ENCODE data around the gene GSTM2. TPM values are rescaled to one million over a fixed set of nuclear protein-coding genes. Genes with fewer than 3 reads are reported as not detected.
A peak's percentile ranks its signal among the peaks of the same experiment; 100 is the strongest.
"Not testable (repeated sequence)": the region's sequence is repeated elsewhere in the genome, so short reads cannot be mapped to it uniquely, and the experiment has no call there.

Gene GSTM2
- total RNA-seq, 1 donor from 2014 or later: 35.7 TPM

DNA sequence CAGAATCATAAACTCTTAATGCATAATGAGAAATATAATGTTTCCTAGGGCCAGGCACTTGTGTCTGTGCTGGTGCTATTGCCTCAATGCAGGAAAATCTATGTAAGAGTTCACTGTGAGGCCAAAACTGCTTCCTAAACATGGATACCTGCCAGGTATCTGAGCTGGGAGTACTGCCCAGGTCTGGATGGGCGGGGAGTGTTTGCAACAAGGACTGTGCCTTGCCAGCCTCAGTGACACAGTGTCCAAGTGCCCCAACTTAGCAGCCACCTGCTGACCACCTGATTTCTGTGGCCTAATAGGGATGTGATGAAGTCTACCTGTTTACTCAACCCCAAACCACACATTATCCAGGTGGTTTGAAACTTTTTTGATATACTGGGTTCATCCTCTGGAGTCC is 17.5 kb downstream of the GSTM2 start:
- H3K27me3 ChIP-seq (ENCODE audit: low read depth); H3K9me3 ChIP-seq; H3K4me1 ChIP-seq; DNase-seq; H3K4me3 ChIP-seq; H3K36me3 ChIP-seq; intact Hi-C loops (cut with DNase I); H3K27ac ChIP-seq: not testable (repeated sequence)
- ATAC-seq: peak in 1 of 2 donors; percentile 22

- ATAC-seq; intact Hi-C loops (cut with DNase I): not testable (repeated sequence)
Measured at GRCh38 chr1:109685890-109686289, 18.0 kb downstream of the GSTM2 start.

GRCh38 chr1:109687109-109687508 is 19.3 kb downstream of the GSTM2 start:
- intact Hi-C loops (cut with DNase I); DNase-seq; H3K27me3 ChIP-seq (ENCODE audit: low read depth); H3K27ac ChIP-seq; H3K9me3 ChIP-seq; H3K4me3 ChIP-seq; H3K36me3 ChIP-seq; H3K4me1 ChIP-seq: not testable (repeated sequence)
- ATAC-seq: peak in 1 of 2 donors; percentile 43

More at GRCh38 chr1:109685890-109686289, 18.0 kb downstream of the GSTM2 start:
- H3K36me3 ChIP-seq; H3K4me3 ChIP-seq; DNase-seq; H3K4me1 ChIP-seq; H3K27me3 ChIP-seq (ENCODE audit: low read depth); H3K9me3 ChIP-seq; H3K27ac ChIP-seq: not testable (repeated sequence)

- ATAC-seq (peak in 1 of 2 donors; percentile 99), DNase-seq (no peak)
- Histone ChIP-seq H3K9me3 (no peaks in the 10 kb centered on the region), H3K4me1 (no peaks in the 10 kb centered on the region), H3K4me3 (no peak within 1 kb of the TSS), H3K27me3 (ENCODE audit: low read depth) (no peaks in the 10 kb centered on the region), H3K27ac (no peak within 1 kb of the TSS), H3K36me3 (no peaks in the 10 kb centered on the region)
- intact Hi-C loops (cut with DNase I): no loop called here
- no peak for TF ChIP-seq CTCF (IDR thresholded peaks at IDR 0.05)
Measured at GRCh38 chr1:109687641-109688499, 20.0 kb downstream of the GSTM2 start, which contains the start of gene GSTM1. GSTM1 (plus strand) TSS chr1:109687817; CDS start chr1:109687874, 57 bp downstream.

- H3K36me3 ChIP-seq: no peaks in the 10 kb centered on the region
- no peaks in the 10 kb centered on the region for H3K9me3 ChIP-seq
- H3K27ac ChIP-seq: no peak overlapping the region
- no peaks in the 10 kb centered on the region for H3K27me3 ChIP-seq (ENCODE audit: low read depth)
- H3K4me1 ChIP-seq: no peaks in the 10 kb centered on the region
- DNase-seq (no peak), ATAC-seq (no peak)
- TF ChIP-seq CTCF (IDR thresholded peaks at IDR 0.05): no peak
- intact Hi-C loops (cut with DNase I): no loop called here
- H3K4me3 ChIP-seq: no peak overlapping the region
Measured at GRCh38 chr1:109689844-109690405, 22.1 kb downstream of the GSTM2 start.

- H3K4me3 ChIP-seq: no peak overlapping the region
- no peaks in the 10 kb centered on the region for H3K36me3 ChIP-seq
- no peaks in the 10 kb centered on the region for H3K9me3 ChIP-seq
- H3K4me1 ChIP-seq: no peaks in the 10 kb centered on the region
- ATAC-seq (no peak), DNase-seq (no peak)
- no peak overlapping the region for H3K27ac ChIP-seq
- H3K27me3 ChIP-seq (ENCODE audit: low read depth): no peaks in the 10 kb centered on the region
- TF ChIP-seq CTCF (IDR thresholded peaks at IDR 0.05): no peak
- intact Hi-C loops (cut with DNase I): no loop called here
Measured at GRCh38 chr1:109691759-109692158, 23.9 kb downstream of the GSTM2 start.

DNA sequence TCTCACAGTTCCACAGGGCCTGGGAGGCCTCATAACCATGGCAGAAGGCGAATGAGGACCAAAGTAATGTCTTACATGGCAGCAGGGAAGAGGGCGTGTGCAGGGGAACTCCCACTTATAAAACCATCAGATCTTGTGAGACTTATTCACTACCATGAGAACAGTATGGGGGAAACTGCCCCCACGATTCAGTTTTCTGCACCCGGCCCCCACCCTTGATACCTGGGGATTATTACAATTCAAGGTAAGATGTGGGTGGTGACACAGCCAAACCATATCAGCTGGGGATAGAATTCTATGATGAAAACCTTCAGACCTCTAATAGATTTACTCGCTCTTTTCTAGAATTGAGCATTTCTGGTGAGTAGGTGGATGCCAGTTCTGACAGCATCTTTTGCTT is 26.5 kb downstream of the GSTM2 start:
- ATAC-seq; intact Hi-C loops (cut with DNase I): not testable (repeated sequence)

DNA sequence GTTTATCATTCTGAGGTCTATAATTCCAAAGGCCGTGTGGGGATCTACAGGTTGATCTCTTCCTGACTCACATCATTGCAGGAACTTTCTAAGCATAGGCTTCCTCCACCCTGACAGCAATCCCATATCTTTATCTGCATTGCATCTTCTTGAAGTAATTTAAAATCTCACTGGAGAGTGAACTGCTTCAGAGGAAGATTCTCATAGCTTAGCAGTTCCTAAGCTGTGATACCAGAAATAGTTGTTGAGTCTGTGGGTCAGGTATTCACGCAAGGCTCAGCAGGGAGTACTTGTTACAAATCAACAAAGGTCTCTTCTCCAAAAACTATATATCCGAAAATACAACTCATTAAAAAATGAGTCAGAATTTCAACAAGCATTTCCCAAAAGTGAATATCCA is 27.3 kb downstream of the GSTM2 start:
- H3K9me3 ChIP-seq; H3K4me3 ChIP-seq; H3K27me3 ChIP-seq (ENCODE audit: low read depth); DNase-seq; H3K36me3 ChIP-seq; H3K27ac ChIP-seq; ATAC-seq; H3K4me1 ChIP-seq; intact Hi-C loops (cut with DNase I): not testable (repeated sequence)

More for the DNA sequence above, 26.5 kb downstream of the GSTM2 start:
- DNase-seq; H3K27ac ChIP-seq; H3K27me3 ChIP-seq (ENCODE audit: low read depth); H3K9me3 ChIP-seq; H3K4me3 ChIP-seq; H3K36me3 ChIP-seq; H3K4me1 ChIP-seq: not testable (repeated sequence)

Measured in lower lobe of right lung (tissue), 2 donors.